HG03280 (cell line): ENCODE measurements around the gene SMIM17.
"Not testable (repeated sequence)": the region's sequence is repeated elsewhere in the genome, so short reads cannot be mapped to it uniquely, and the experiment has no call there.

Source experiments
- ATAC-seq: cut with Tn5 transposase; IDR thresholded peaks from one replicate; pipeline ENCODE4 v1.9.1; 2021; ENCODE audit warnings: mild to moderate bottlenecking, moderate library complexity; ENCODE audit not compliant: unreplicated experiment

The SMIM17 gene

GRCh38 chr19:56654151-56654550 lies 11.2 kb downstream of the SMIM17 start:
- no peak for ATAC-seq

- no peak for ATAC-seq
These were observed 17.6 kb downstream of the SMIM17 start for GRCh38 chr19:56660381-56661107.

DNA sequence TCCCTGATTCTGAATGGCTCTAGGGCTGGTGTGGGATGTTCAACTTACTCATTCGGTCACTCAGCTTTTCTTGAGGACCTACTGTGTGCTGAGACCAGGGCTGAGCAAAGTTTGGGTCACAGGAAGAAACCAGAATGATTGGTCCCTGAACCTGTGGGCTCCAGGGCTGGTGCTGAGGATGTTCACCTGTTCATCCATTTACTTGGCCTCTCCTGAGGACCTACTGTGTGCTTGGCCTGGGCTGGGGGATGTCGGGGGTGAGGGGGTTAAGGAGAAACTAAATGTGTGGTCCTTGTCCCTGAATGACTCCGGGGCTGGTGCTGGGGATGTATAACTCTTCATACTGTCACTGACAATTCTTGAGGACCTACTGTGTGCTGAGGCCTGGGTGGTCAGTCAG lies 18.3 kb downstream of the SMIM17 start:
- no peak for ATAC-seq

DNA sequence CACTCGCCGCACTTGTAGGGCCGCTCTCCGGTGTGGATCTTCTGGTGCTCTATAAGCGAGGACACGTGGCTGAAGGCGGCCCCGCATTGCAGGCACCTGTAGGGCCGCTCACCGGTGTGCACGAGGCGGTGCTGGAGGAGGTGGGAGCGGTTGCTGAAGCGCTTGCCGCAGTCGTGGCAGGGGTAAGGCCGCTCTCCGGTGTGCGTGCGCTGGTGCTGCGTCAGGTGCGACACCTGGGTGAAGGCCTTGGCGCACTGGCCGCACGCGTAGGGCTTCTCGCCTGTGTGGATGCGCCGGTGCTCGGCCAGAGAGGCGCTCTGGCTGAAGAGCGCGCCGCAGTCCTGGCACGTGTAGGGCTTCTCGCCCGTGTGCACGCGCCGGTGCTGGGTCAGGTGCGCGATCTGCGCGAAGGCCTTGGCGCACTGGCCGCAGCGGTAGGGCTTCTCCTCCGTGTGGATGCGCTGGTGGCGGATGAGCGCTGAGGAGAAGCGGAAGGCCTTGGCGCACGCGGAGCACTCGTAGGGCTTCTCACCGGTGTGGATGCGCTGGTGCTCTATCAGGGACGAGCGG lies 21.1 kb downstream of the SMIM17 start:
- ATAC-seq = no peak

GRCh38 chr19:56664511-56664910 lies 21.6 kb downstream of the SMIM17 start:
- ATAC-seq = no peak

DNA sequence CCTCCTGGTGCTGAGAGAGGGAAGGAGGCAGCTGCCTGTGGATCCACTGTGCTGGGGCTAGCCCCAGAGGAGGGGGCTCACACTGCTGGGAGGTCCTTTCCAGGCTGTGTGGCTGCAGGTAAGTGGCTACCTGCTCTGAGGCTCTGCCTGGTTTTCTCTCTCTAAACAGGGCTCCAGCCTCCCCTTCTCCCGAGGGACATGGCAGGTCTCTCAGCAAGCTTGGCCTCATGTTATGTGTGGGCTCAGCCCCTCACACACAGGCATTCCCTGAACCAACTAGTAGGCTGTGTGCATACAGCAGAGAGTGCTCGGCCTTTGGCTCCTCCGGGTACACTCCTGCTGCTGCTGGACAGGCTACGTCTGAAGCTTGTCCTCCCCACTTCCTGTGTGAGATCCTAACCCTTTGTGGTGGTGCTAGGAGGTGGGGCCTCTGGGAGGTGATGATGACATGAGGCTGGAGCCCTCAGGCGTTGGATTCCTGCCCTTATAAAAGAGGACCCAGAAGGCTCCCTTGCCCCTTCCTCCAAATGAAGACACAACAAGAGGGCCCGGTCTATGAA lies 24.4 kb downstream of the SMIM17 start:
- ATAC-seq = no peak

GRCh38 chr19:56668676-56669075 lies 25.7 kb downstream of the SMIM17 start:
- ATAC-seq = no peak

DNA sequence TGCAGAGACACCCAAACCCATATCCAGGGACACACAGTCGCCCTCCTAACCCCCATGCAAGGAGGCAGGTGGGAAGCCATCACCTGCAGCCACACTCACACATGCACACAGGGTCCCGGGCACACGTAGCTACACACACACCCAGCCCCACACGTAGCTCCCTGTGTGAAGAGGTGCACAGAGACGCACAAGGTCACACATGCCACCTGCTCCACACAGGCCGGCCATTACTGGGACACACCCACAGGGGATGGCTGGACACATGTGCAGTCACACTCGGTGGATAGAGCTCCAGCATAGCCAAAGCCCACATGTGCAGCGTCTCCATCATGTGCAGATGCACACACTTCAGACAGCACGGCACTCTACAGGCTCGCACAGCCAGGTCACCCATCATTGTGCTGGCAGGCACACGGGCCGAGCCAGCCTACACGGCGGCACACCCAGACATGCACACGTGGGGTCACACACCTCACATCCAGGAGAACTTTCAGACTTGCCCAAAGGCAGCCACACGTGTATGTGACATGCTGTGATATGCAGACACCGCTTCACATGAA lies 27.5 kb downstream of the SMIM17 start:
- no peak for ATAC-seq

DNA sequence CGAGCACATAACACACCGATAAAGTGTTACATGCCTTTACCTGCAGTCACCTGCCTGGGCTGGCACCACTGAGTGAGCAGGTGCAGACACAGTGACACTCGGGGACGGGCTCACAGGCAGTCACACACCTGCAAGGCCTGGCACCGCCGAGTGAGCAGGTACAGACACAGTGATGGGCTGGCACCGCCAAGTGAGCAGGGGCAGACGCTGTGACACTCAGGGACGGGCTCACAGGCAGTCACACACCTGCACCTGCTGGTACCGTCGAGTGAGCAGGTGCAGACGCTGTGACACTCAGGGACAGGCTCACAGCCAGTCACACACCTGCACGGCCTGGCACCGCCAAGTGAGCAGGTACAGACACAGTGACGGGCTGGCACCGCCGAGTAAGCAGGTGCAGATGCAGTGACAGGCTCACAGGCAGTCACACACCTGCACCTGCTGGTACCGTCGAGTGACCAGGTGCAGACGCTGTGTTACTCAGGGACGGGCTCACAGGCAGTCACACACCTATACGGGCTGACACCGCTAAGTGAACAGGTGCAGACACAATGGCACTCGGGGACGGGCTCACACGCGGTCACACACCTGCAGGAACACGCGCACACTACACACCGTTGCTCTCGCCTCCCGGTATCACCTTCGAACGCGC lies 28.1 kb downstream of the SMIM17 start:
- ATAC-seq = no peak

DNA sequence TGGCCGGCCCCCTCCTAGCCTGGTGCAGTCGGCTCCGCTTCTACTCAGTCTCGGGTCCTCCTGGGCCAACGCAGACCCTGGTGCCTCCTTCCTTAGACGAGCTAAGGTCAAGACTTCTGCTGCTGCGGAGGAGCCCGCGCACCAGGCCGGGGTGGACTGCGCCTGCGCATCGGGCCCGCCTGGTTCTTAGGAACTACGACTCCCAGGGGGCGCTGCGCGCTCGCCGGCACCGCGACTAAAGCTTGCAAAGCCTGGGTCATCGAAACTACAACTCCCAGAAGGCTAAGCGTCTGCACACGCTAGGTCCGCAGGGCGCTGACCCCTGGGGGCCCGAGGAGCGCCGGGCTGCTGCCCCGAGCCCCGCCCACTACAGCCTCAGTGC lies 28.6 kb downstream of the SMIM17 start, which contains the start of gene ZNF835:
TSS of gene ZNF835 (minus strand) at position 145 of the 382 bp plus-strand sequence. CDS start 6,559 bp downstream, outside the sequence.
- ATAC-seq = no peak

DNA sequence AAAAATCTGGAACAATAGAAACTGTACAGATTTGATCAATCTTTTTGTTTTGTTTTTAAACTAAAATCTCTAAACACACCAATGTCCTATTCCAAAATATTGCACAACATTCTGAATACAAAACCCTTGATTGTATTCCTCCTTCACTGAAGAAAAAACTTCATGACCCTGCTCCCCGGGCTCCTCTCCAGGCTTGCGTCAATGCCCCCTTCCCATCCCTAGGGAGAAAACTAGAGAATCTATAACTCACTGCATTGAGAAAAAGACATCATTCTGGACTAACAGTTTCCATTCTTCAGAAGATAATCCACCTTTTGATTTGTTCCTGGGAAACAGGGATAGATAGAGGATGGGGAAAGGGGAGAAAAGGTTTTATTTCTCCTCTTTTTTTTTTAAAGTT lies 29.7 kb downstream of the SMIM17 start:
- not testable (repeated sequence) for ATAC-seq

DNA sequence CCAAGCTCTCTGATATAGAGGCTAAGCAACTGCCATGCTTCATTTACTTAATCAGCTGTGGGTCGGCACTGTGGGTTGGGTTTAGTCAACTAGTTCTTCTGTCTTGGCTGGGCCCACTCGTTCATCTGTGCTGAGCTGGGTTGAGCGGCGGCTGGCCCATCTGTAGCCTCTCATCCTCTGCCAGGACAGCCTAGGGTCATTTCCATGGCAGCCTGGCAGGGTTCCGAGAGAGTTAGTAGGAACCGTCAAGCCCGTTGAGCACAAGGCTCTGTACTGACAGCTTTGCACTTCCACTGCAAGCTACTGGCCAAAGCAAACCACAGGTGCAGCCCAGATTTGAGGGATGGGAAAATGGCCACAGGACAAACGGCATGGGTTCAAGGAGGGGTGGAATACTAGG lies 35.2 kb downstream of the SMIM17 start:
- ATAC-seq = no peak

DNA sequence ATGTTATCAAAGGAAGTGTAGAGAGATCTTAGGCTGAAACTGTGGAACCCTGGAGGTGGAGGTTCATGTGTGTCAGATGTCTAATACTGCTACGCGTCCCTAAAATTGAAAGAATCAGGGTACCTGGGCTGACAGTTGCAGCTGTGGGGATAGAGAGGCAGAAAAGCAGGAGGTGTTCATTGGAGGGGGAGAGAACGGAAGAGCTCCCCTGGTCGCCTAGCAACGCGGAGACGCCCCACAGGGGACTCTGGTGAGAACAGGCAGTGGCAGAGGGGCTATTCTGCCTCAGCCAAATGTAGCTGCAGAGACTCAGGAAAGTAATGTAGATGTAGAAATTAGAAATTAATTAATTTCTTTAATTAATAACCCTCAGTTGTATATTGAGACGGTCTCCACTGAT lies 38.7 kb downstream of the SMIM17 start:
- ATAC-seq = no peak

GRCh38 chr19:56683116-56683515 lies 40.2 kb downstream of the SMIM17 start:
- no peak for ATAC-seq

GRCh38 chr19:56687031-56687430 lies 44.1 kb downstream of the SMIM17 start:
- no peak for ATAC-seq

DNA sequence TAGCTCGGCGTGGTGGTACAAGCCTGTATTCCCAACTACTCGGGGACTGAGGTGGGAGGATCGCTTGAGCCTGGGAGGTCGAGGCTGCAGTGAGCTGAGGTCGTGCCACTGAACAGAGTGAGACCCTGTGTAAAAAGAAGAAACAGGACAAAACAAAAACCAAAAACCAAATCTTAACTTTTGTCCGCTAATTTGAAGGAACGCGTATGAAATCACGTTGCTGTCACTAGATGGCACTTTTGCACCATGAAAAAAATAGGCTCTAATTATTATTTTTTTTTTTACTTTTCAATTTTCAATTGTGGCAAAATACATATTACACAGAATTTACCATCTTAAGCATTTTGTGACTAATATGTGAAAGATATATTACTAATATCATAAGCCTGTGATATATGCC lies 46.2 kb downstream of the SMIM17 start:
- ATAC-seq = no peak

DNA sequence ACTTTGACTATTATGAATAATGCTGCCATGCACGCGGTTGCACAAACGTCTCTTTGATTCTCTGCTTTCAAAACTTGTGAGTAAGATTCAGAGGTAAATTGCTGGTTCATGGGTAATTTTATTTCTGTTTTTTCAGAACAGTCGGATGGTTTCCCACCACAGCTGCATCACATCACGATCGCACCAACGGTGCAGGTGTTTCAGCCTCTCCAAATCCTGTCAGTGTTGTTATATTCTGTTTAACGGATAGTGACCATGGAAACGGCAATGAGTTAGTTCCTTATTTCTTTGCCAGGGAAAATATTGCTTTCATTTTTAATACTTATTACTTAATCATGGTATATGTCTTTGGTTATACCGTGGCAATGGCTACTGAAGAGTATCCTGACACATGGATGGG lies 47.7 kb downstream of the SMIM17 start:
- ATAC-seq = no peak

DNA sequence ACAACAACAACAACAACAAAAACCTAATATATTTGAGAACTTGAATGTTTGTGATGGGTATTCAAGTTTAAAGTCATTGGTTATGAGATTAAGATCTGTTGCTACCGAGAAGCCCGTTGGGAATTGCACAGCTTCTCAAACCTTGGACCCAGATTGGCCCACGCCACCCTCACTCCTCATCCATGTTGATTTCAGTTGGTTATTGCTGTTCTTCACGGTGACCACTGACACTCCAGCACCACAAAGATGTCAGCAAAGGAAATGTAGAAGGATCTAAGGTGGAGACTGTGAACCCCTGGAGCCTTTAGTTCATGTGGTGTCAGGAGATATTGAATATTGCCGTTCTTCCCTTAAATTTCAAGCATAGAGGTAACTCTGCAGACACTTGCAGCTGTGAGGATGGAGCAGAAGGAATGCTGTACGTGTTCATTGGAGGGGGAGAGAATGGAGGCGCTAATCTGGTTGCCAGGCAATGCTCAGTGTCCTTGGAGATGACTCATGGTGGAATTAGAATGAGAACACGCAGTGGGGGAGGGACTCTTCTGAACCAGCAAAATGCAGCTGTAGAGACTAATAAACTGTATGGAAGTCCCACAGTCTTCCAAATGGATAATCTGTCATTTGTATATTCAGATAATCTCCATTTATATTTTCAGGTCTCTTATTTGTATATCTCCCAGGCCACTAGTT lies 49.4 kb downstream of the SMIM17 start:
- ATAC-seq = no peak

- no peak for ATAC-seq
These were observed 56.6 kb downstream of the SMIM17 start for GRCh38 chr19:56699552-56699951.

DNA sequence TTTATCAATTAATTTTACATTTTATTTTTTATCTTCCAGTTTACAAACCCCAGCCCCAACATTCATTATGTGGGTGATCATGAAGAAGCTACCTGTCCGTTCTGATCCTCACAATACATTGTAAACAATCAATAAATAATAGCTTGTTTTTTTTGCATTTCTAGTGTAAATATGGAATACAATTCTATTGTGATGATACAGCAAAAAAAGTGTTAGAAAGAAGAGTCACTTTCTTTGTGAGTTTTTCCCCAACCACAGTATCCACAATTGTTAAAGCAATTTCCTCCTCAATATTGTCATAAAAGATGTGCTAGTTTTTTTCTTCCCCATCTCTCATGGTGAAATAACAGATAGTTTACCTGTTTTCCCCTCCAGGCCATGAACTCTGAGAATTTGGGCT lies 58.9 kb downstream of the SMIM17 start:
- no peak for ATAC-seq

GRCh38 chr19:56705939-56706338 lies 63.0 kb downstream of the SMIM17 start:
- no peak for ATAC-seq
